ENCODE data around the gene MUC12. TPM values are rescaled to one million over a fixed set of nuclear protein-coding genes. Genes with fewer than 3 reads are reported as not detected.

Gene MUC12
- total and polyA plus RNA-seq, 4 donors = 1.4 to 5.5 (median 2.8) TPM

GRCh38 chr7:100974021-100974420, 4.7 kb downstream of the MUC12 start:
- no peak overlapping the region for H3K27ac ChIP-seq (ENCODE audit: low read depth in 1 of 2, low read length in 1 of 2)

GRCh38 chr7:100975371-100975821, 6.0 kb downstream of the MUC12 start:
- no peak for ATAC-seq (ENCODE audit: insufficient read depth, low FRiP score)
- DNase-seq = no peak
- no peak overlapping the region for H3K9ac ChIP-seq (ENCODE audit: insufficient read depth in 1 of 2, low read length in 2 of 2)
- no peaks in the 10 kb centered on the region for H3K36me3 ChIP-seq (ENCODE audit: control insufficient read depth in 4 of 4, insufficient read depth in 4 of 4, low read length in 4 of 4)
- WGBS, 2 donors = 60 to 61% methylated on average over 3 of the region's 3 CpGs
- H3K27me3 ChIP-seq (ENCODE audit: control insufficient read depth in 3 of 3, insufficient read depth in 3 of 3, low read length in 2 of 3) = peaks cover 0 to 17% (median 0%) of the 10 kb centered on the region in 3 donors
- no peak for TF ChIP-seq CTCF (IDR thresholded peaks at IDR 0.05; ENCODE audit: control extremely low read depth, extremely low read depth)
- no peaks in the 10 kb centered on the region for H3K4me1 ChIP-seq (ENCODE audit: control insufficient read depth in 5 of 5, insufficient read depth in 5 of 5, low read length in 5 of 5)
- no peak overlapping the region for H3K27ac ChIP-seq (ENCODE audit: low read depth in 1 of 2, low read length in 1 of 2)
- no peak overlapping the region for H3K4me3 ChIP-seq
- peaks cover 0 to 2% (median 0%) of the 10 kb centered on the region in 4 donors for H3K9me3 ChIP-seq (ENCODE audit: control insufficient read depth in 4 of 4, insufficient read depth in 3 of 4, low read length in 3 of 4)

More at GRCh38 chr7:100974021-100974420, 4.7 kb downstream of the MUC12 start:
- Histone ChIP-seq H3K9me3 (ENCODE audit: control insufficient read depth in 4 of 4, insufficient read depth in 3 of 4, low read length in 3 of 4) (peaks cover 0 to 2% (median 0%) of the 10 kb centered on the region in 4 donors), H3K4me1 (ENCODE audit: control insufficient read depth in 5 of 5, insufficient read depth in 5 of 5, low read length in 5 of 5) (no peaks in the 10 kb centered on the region), H3K36me3 (ENCODE audit: control insufficient read depth in 4 of 4, insufficient read depth in 4 of 4, low read length in 4 of 4) (no peaks in the 10 kb centered on the region), H3K4me3 (no peak overlapping the region), H3K27me3 (ENCODE audit: control insufficient read depth in 3 of 3, insufficient read depth in 3 of 3, low read length in 2 of 3) (peaks cover 0 to 20% (median 3%) of the 10 kb centered on the region in 3 donors), H3K9ac (ENCODE audit: insufficient read depth in 1 of 2, low read length in 2 of 2) (no peak overlapping the region)
- 82 to 84% methylated on average over 2 of the region's 2 CpGs for WGBS, 2 donors
- DNase-seq (no peak), ATAC-seq (ENCODE audit: insufficient read depth, low FRiP score) (no peak)
- TF ChIP-seq CTCF (IDR thresholded peaks at IDR 0.05; ENCODE audit: control extremely low read depth, extremely low read depth) = no peak

GRCh38 chr7:100978300-100978699, 8.9 kb downstream of the MUC12 start:
- no peak overlapping the region for H3K9ac ChIP-seq (ENCODE audit: insufficient read depth in 1 of 2, low read length in 2 of 2)
- no peak for ATAC-seq (ENCODE audit: insufficient read depth, low FRiP score)
- no peaks in the 10 kb centered on the region for H3K36me3 ChIP-seq (ENCODE audit: control insufficient read depth in 4 of 4, insufficient read depth in 4 of 4, low read length in 4 of 4)

More at GRCh38 chr7:100978300-100978699, 8.9 kb downstream of the MUC12 start:
- H3K4me3 ChIP-seq = no peak overlapping the region
- no peaks in the 10 kb centered on the region for H3K4me1 ChIP-seq (ENCODE audit: control insufficient read depth in 5 of 5, insufficient read depth in 5 of 5, low read length in 5 of 5)
- TF ChIP-seq CTCF (IDR thresholded peaks at IDR 0.05; ENCODE audit: control extremely low read depth, extremely low read depth) = no peak
- peaks cover 0 to 2% (median 0%) of the 10 kb centered on the region in 4 donors for H3K9me3 ChIP-seq (ENCODE audit: control insufficient read depth in 4 of 4, insufficient read depth in 3 of 4, low read length in 3 of 4)
- H3K27me3 ChIP-seq (ENCODE audit: control insufficient read depth in 3 of 3, insufficient read depth in 3 of 3, low read length in 2 of 3) = no peaks in the 10 kb centered on the region
- WGBS, 2 donors = 78 to 89% methylated on average over 4 of the region's 4 CpGs
- DNase-seq = no peak
- H3K27ac ChIP-seq (ENCODE audit: low read depth in 1 of 2, low read length in 1 of 2) = no peak overlapping the region

All from lung (tissue), 12 donors.